Left forelimb (tissue), 1 donor: Measurements from ENCODE around the gene NAT9.
A peak's percentile ranks its signal among the peaks of the same experiment; 100 is the strongest.

Source experiments
- DNase-seq: peaks from one replicate; pipeline ENCODE4 v3.0.0-alpha.2; 2018; ENCODE audit warnings: low spot score

NAT9 gene

GRCh38 chr17:74761419-74761818 lies 14.7 kb downstream of the NAT9 start:
- DNase-seq, result no peak

GRCh38 chr17:74760404-74761105 lies 15.6 kb downstream of the NAT9 start:
- DNase-seq, result no peak

DNA sequence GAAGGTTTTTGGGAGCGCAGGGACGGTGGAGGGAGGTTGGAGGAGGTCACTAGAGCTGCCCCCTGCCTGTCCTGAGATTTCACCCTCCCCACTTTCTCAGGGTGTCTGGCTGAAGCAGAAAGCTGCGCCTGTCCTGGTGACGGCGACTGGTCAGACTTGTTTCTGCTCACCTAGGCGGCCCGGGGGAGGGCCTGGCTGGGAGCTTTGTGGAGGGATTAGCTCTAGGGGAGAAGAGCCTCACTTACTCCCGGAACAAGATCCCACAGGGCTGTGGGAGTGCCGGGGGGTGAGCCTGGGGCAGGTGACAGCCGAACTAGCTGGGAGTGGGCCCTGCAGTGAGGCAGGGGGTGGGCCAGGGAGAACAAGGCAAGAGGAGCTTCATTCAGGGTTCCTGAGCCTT lies 16.2 kb downstream of the NAT9 start:
- no peak for DNase-seq

DNA sequence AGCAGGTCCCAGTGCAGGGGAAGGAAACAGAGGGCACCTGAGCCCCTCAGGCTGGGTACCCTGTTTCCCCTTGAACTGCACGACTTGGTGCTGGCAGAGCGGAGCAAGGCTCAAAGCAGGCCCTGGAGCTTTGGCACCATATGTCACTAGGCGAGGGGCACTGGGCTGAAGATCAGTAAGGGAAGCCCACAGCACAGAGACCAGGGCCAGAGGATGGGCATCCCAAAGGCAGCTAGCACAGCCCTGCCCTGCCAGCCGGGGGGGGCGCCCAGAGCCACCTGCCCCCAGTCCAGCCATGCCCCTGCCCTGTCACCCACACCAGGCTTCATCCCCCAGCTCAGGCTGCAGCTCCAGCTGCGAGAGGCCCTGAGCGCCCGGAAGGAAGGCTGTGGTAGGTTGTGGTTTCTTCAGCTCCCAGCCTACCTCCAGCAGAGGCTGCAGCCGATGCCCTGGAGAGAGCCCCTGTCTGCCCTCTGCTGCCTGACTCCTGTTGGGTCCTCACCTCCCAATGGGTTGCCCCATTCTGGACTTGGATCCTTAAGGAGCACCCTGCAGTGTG lies 16.8 kb downstream of the NAT9 start:
- peak; percentile 49 for DNase-seq

DNA sequence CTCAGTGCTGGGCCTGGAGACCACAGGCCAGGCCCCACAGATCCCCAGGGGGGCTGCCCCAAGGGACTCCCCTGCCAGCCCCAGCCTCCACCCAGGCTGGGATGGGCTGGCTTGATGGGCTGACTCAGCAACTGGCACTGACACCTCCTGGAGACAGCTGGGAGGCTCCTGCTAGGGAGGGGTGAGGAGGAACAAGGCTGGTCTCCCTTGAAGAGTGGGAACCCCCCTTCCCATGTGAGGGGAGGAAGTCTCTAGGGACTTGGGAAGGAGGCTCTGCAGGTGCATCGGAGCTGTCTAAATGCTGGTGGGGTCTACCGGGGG lies 17.3 kb downstream of the NAT9 start:
- DNase-seq, result no peak

GRCh38 chr17:74757931-74758847 lies 18.0 kb downstream of the NAT9 start:
- peak; percentile 63 for DNase-seq

GRCh38 chr17:74757502-74757901 lies 18.6 kb downstream of the NAT9 start:
- no peak for DNase-seq

DNA sequence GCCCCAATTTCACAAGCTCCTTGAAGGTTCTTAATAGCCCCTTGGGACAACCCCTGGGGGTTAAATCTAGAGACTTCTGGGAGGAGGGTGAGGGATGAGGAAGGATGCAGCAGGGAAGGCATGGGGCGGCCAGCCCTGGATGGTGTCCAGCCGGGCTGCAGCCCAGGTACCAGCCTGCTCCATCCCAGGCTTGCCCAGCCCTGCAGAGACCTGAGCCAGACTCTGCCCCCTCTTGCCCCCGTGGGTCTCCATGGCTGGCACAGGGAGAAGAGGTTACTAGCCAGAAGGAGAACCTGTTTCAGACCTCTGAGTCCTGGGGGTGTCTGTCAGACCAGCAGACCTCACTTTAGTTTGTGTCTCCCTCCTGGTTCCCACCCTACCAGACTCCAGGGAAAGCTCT lies 19.3 kb downstream of the NAT9 start:
- DNase-seq, result no peak

DNA sequence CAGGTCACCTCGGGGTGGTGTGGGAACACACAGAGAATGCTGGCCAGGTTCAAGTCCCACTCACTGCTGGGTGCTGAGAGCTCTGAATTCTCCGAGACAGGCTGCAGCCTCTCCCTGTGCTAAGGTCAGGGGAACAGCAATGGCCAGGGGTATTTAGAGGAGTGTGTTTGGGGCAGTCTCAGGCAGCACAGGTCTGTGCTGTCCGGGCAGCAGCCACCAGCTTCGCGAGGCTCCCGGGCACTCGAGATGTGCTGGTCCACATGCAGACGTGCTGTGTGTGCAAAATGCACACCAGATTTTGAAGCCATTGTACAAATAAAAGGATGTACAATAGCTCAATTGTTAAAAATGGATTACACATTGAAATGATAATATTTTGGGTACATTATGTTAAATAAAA lies 20.6 kb downstream of the NAT9 start:
- DNase-seq, result no peak

DNA sequence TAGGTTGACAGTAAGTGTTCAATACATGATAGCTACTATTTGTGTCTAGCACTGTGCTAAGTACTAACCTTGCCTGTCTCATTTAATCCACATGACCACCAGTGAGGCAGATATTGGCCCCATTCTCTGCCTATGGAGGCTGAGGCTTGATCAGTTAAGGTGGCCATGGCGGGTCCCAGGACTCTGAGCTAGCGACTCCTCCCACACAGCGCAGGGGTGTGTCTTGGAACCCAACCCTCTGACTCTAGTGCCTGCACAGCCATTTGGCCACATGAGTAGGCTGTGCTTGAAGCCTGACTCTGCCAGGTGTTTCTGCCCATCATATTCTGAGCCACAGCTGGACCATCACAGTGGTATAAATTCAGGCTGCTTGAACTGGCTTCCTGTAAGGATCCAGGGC lies 21.3 kb downstream of the NAT9 start:
- no peak for DNase-seq

DNA sequence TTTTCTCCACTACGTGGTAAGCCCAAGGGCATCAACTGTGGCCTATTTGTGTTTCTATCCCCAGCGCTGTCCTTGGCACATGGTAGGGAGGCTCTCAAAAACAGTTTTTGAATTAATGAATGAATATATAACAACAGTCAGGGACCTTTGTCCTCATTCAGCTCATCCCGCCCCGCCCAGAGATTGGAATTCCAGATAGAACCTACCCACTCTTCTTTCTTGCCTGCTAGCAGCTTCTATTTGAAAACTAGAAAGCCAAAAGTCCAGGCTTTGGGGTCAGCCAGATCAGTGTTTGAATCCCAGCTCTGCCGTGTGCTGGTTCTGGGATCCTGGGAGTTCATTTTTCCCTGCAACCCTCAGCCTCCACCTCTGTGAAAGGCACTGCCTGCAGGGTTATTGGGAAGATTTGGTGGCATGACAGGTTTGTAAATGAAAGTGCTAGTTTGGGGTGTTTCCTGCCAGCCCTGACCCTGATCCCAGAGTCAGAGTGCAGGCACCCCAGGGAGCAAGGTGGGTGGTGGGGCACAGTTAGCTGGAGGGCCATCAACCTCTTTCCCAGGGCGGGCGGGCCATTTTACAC lies 23.2 kb downstream of the NAT9 start:
- no peak for DNase-seq

- DNase-seq, result no peak
These were observed 23.7 kb downstream of the NAT9 start for GRCh38 chr17:74752415-74752814.

DNA sequence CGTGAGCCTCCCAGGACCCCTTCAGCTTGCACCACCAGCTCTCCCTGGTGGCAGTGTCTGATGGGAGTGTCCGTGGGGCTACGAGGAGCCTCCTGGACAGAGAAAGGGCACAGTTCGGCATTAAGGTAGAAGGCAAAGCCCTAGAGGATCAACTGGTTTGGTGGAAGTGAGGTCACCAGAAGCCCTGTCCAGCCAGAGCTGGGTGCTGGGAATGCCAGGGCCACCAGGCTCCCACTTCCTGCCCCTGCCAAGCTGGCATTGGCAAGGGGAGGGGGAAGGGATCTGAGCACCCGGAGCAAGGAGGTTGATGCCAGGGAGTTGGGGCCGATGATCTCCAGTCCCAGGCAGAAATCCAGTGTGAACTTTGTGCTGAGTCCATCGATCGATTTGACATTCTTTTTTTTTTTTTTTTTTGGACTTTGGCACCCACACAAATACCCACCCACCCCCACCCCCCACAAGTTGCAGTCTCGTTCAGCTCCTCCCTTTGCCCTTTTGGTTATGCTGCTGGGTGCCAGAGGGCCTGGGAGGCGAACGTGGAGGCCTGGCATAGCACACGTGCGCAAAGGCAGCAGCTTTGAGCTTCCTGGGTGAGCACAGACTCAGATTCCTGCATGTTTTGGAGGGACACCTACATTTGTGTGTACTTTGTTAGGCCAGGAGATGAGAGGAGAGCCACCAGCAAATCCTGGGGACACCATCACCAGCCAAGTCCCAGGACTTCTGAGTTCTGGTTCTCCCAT lies 25.6 kb downstream of the NAT9 start:
- DNase-seq, result no peak

DNA sequence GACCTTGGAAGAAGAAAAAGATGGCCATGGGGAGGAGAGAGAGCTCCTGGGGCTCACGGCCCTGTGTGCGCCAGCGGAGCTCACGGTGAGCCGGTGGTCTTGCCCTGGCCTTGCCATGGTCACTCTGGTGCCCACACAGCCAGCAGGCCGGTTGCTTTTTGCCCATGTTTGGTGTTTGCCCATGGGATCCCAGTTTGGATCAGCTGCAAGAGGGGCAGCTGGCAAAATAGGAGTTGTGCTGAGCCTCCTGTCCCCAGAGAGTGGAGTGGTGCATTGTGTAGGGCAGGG lies 26.2 kb downstream of the NAT9 start:
- no peak for DNase-seq

DNA sequence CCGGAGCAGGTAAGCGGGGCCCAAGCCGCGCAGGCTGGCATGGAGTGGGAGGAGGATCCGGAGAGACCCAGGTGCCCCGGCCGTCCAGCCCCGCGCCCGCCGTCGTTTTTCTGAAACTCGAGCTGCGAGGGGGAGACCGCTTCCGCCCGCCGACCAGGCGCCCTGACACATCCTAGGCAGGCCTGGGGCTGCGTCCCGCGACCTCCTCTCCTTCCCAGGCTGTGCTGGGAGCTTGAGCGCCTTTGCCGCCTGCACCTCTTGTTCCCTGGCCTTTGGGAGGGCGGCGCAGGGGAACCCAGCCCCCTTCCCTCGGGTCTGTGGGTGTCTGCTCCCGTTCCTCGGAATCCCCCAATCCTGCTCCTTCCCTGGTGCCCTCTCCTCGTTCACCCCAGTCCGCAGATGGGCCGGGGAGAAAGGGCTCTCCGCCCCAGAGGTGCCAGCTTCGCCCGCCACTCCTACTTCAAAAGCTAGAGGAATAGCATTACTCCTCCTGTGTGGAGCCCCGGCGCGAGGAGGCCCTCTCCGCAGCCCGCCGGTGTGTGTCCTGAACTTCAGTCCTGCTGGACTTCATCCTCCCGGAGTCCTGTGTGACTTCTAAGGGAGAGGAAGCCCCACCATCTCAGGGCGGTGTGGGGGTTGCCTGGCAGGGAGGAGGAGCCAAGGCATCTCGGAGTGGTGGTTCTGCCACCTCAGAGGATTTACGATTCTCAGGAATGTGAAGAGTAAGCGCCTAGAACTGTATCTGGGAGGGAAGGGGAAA lies 26.7 kb downstream of the NAT9 start:
- DNase-seq, result no peak

DNA sequence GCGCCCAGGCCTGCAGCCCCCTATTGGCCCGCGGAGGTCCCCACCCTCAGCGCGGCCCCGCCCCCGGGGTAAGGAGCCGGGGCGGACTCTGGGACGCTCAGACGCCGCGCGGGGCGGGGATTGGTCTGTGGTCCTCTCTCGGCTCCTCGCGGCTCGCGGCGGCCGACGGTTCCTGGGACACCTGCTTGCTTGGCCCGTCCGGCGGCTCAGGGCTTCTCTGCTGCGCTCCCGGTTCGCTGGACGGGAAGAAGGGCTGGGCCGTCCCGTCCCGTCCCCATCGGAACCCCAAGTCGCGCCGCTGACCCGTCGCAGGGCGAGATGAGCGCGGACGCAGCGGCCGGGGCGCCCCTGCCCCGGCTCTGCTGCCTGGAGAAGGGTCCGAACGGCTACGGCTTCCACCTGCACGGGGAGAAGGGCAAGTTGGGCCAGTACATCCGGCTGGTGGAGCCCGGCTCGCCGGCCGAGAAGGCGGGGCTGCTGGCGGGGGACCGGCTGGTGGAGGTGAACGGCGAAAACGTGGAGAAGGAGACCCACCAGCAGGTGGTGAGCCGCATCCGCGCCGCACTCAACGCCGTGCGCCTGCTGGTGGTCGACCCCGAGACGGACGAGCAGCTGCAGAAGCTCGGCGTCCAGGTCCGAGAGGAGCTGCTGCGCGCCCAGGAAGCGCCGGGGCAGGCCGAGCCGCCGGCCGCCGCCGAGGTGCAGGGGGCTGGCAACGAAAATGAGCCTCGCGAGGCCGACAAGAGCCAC lies 27.4 kb downstream of the NAT9 start, which contains the start of gene NHERF1:
TSS of gene NHERF1 (plus strand) at position 100 of the 750 bp plus-strand sequence. CDS start at position 319, 219 bp downstream.
- DNase-seq, result peak; percentile 93

DNA sequence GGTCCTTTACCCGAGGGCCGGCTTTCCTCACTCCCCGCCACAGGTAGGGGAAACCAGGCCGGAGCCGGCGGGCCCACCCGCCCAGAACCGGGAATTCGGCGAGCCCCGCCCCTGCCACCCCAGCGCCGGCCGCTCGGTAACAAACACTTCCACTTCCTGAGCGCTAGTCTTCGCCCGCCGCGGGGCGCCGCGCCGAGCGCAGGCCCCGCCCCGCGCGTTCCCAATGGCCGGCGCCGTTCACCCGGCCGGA lies 27.9 kb downstream of the NAT9 start:
- DNase-seq, result no peak

DNA sequence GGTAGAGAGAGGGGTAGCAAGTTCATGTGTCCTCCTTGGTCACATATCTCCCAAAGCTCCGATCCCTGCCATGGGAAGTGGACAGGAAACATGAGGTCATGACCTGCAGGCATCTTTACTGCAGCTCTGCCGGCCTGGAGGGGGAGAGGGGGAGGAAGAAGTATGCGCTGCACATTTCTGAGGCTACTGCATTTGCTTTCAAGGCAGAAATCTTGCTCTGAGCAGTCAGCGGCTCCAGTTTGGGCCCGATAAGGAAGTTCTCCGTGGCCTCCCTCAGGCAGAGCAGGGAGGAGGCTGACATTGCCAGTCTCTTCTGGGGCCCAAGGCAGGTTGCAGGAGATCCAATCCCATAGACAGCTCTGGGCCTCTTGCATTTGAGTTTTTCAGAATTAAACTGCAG lies 29.2 kb downstream of the NAT9 start:
- no peak for DNase-seq

- no peak for DNase-seq
These were observed 29.8 kb downstream of the NAT9 start for GRCh38 chr17:74746376-74746775.

DNA sequence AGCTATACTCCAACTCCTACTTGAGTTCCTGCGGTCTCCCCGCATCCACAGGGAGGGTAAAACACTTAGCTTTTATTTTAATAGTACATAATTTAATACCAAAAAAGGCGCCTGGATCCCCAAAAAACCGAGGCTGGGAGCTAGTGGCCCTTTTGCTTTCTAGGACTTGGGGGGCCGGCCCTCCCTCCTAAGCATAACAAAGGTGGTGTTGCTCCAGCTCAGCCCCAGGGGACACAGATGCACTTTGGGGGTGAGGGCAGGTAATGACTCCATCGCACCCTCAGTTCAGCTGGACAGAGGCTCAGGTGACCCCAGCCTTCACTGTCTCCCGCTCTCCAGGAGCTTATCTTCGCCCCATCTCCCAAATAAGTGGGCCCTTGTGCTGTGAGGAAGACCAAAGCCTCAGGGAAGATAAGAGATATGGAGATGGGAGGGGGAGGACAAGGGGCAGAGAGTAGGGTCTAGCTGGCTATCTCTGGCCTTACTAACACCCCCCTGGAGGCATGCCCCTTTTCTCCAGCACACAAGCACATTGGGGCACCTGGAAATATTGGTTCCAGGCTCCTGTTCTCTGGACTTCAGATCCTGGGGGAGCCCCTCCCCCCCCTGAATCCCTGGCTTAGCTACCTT lies 30.5 kb downstream of the NAT9 start:
- DNase-seq, result no peak
